Natural killer cell (primary cell): ENCODE results near the gene SAMD14. TPM values are rescaled to one million over a fixed set of nuclear protein-coding genes. Genes with fewer than 3 reads are reported as not detected.

Experiments
- ATAC-seq, 3 donors: fragments of 150-1000 bp in 2 of 3; fragments of 200-7000 bp in 1 of 3; cut with Tn5 transposase; 1 replicate in 1 of 3; 2 replicates in 2 of 3; pipeline ENCODE4 v1.10.0; 2021; ENCODE audit warnings: mild to moderate bottlenecking in 2 of 3, moderate library complexity in 2 of 3
- DNase-seq, 2 donors: peaks; one replicate each; pipeline versions ENCODE4 v3.0.0 to v3.0.0-alpha.2; 2013 to 2021; ENCODE audit warnings: mixed read lengths in 1 of 2
- H3K27ac ChIP-seq: one replicate; pipeline ENCODE4 v1.5.1; 2013; ENCODE audit warnings: mild to moderate bottlenecking, low read length
- H3K27me3 ChIP-seq: one replicate; pipeline ENCODE4 v1.6.1; 2013; ENCODE audit warnings: low read length; ENCODE audit not compliant: control insufficient read depth, insufficient read depth
- H3K36me3 ChIP-seq: one replicate; pipeline ENCODE4 v1.6.1; 2013; ENCODE audit warnings: low read length; ENCODE audit not compliant: control insufficient read depth, insufficient read depth
- H3K4me1 ChIP-seq: one replicate; pipeline ENCODE4 v1.6.1; 2013; ENCODE audit warnings: low read length; ENCODE audit not compliant: control insufficient read depth, insufficient read depth
- H3K4me3 ChIP-seq: one replicate; pipeline ENCODE4 v1.5.1; 2013; ENCODE audit warnings: low read length
- H3K9me3 ChIP-seq: one replicate; pipeline ENCODE4 v1.6.1; 2013; ENCODE audit warnings: low read length; ENCODE audit not compliant: control insufficient read depth, insufficient read depth
- H3K27ac Mint-ChIP-seq, 2 donors: one replicate each; pipeline ENCODE4 v1.8.0; 2022; ENCODE audit warnings: mild to moderate bottlenecking in 2 of 2, mixed read lengths in 2 of 2, moderate library complexity in 1 of 2
- H3K27me3 Mint-ChIP-seq, 2 donors: one replicate each; pipeline ENCODE4 v1.8.0; 2022; ENCODE audit warnings: low read depth in 2 of 2, mixed read lengths in 2 of 2
- H3K36me3 Mint-ChIP-seq: one replicate; pipeline ENCODE4 v1.8.0; 2022; ENCODE audit warnings: mixed read lengths
- H3K4me1 Mint-ChIP-seq, 2 donors: one replicate each; pipeline ENCODE4 v1.8.0; 2022; ENCODE audit warnings: mixed read lengths in 2 of 2
- H3K4me3 Mint-ChIP-seq: one replicate; pipeline ENCODE4 v1.8.0; 2022; ENCODE audit warnings: mild to moderate bottlenecking, moderate library complexity, mixed read lengths
- H3K9me3 Mint-ChIP-seq, 2 donors: one replicate each; pipeline ENCODE4 v1.8.0; 2022; ENCODE audit warnings: mixed read lengths in 2 of 2
- CTCF ChIP-seq: fragments of 200-600 bp; IDR thresholded peaks from one replicate; pipeline ENCODE4 v1.8.0; 2022; ENCODE audit warnings: antibody characterized with exemption
- whole genome bisulfite sequencing: methylation state at CpG from one replicate; pipeline ENCODE4 v1.1.7; 2013; ENCODE audit warnings: missing lambda C conversion rate; ENCODE audit not compliant: insufficient coverage; 5-methylcytosine and 5-hydroxymethylcytosine counted together
- intact Hi-C: fragments of 100-400 bp; cut with micrococcal nuclease; formaldehyde crosslinking; loops from one replicate; pipeline ENCODE4 v1.14.2; 2022
- total RNA-seq, 4 donors: library from RNA; stranded (reverse); fragments of 120-200 nt in 1 of 4; gene quantifications; one replicate each; pipeline versions ENCODE4 v1.2.3 to v1.2.4, GENCODE V29; 2013 to 2022

The SAMD14 gene
- total RNA-seq, 3 donors from 2014 or later (not counting 1 experiment from before 2014, with no cell fraction given): 1.1 to 2.1 (median 1.5) TPM

- ATAC-seq (peak; percentile 73 to 90 (median 83)), DNase-seq (peak; percentile 79 to 91)
- H3K27ac ChIP-seq: peak overlapping the region; percentile 70
- under 1% methylated on average over 38 of the region's 40 CpGs for WGBS
- Mint-ChIP-seq H3K27me3 (no peaks in the 10 kb centered on the region), H3K4me1 (peaks cover 28 to 40% of the 10 kb centered on the region in 2 donors), H3K36me3 (no peaks in the 10 kb centered on the region), H3K27ac (peak overlapping the region; percentile 70 to 86), H3K4me3 (peak overlapping the region; percentile 85), H3K9me3 (no peaks in the 10 kb centered on the region)
- peak overlapping the region; percentile 73 for H3K4me3 ChIP-seq
- H3K9me3 ChIP-seq: no peaks in the 10 kb centered on the region
- intact Hi-C loops: loop anchor here (5.0 kb wide), 1 partner anchor 54 kb away; the partner anchor contains the start of gene PDK2
- no peaks in the 10 kb centered on the region for H3K27me3 ChIP-seq
- peaks cover 54% of the 10 kb centered on the region for H3K4me1 ChIP-seq
- TF ChIP-seq CTCF: peak; percentile 40
- no peaks in the 10 kb centered on the region for H3K36me3 ChIP-seq
These were observed 21.3 kb upstream of the SAMD14 start for GRCh38 chr17:50151041-50151936.

- Histone ChIP-seq H3K9me3 (no peaks in the 10 kb centered on the region), H3K4me3 (peak within 1 kb of the TSS; percentile 85), H3K36me3 (peaks cover 2% of the 10 kb centered on the region), H3K4me1 (peaks cover 62% of the 10 kb centered on the region), H3K27ac (peak within 1 kb of the TSS; percentile 70), H3K27me3 (no peaks in the 10 kb centered on the region)
- TF ChIP-seq CTCF: no peak
- intact Hi-C loops: loop anchor here (5.0 kb wide), 1 partner anchor 53 kb away; the partner anchor contains the start of gene PDK2
- no peaks in the 10 kb centered on the region for H3K9me3 Mint-ChIP-seq
- peak within 1 kb of the TSS; percentile 70 to 98 for H3K27ac Mint-ChIP-seq
- peak within 1 kb of the TSS; percentile 97 for H3K4me3 Mint-ChIP-seq
- no peaks in the 10 kb centered on the region for H3K27me3 Mint-ChIP-seq
- DNase-seq (no peak), ATAC-seq (peak; percentile 7 to 20 (median 9))
- peaks cover 34 to 47% of the 10 kb centered on the region in 2 donors for H3K4me1 Mint-ChIP-seq
- under 1% methylated on average over 69 of the region's 69 CpGs for WGBS
- no peaks in the 10 kb centered on the region for H3K36me3 Mint-ChIP-seq
These were observed 20.5 kb upstream of the SAMD14 start, which contains the start of gene PPP1R9B for GRCh38 chr17:50150354-50151040. PPP1R9B (minus strand) TSS chr17:50150677; CDS start chr17:50150513, 164 bp downstream.

GRCh38 chr17:50149417-50150353 lies 19.7 kb upstream of the SAMD14 start:
- DNase-seq (peak; percentile 58 to 82), ATAC-seq (peak; percentile 15 to 33 (median 21))
- H3K4me3 ChIP-seq: peak overlapping the region; percentile 85
- H3K27me3 ChIP-seq: no peaks in the 10 kb centered on the region
- peak overlapping the region; percentile 62 for H3K27ac ChIP-seq
- no peaks in the 10 kb centered on the region for H3K36me3 Mint-ChIP-seq
- peak overlapping the region; percentile 97 for H3K4me3 Mint-ChIP-seq
- peaks cover 8% of the 10 kb centered on the region for H3K36me3 ChIP-seq
- peak overlapping the region; percentile 91 to 98 for H3K27ac Mint-ChIP-seq
- intact Hi-C loops: loop anchor here (5.0 kb wide), 1 partner anchor 52 kb away; the partner anchor contains the start of gene PDK2
- H3K27me3 Mint-ChIP-seq: no peaks in the 10 kb centered on the region
- H3K4me1 ChIP-seq: peaks cover 67% of the 10 kb centered on the region
- H3K4me1 Mint-ChIP-seq: peaks cover 42 to 55% of the 10 kb centered on the region in 2 donors
- TF ChIP-seq CTCF: no peak
- under 1% methylated on average over 123 of the region's 123 CpGs for WGBS
- H3K9me3 ChIP-seq: no peaks in the 10 kb centered on the region
- H3K9me3 Mint-ChIP-seq: no peaks in the 10 kb centered on the region
